Measurements from ENCODE around the gene SLC13A1. TPM values are rescaled to one million over a fixed set of nuclear protein-coding genes. Genes with fewer than 3 reads are reported as not detected.

Gene SLC13A1
- total and polyA plus RNA-seq, 10 of the 15 experiments (the other 5 are each of a cell fraction or from before 2014, with no cell fraction given): 0.10 TPM; not detected in 9

GRCh38 chr7:123201901-123202300 is 2.1 kb upstream of the SLC13A1 start:
- H3K9ac ChIP-seq (ENCODE audit: control insufficient read depth, insufficient read depth, low read length): no peak overlapping the region
- intact Hi-C loops (cut with micrococcal nuclease; ENCODE audit: unreplicated experiment) (no loop called here), in situ Hi-C loops (cut with MboI) (no loop called here)
- no peaks in the 10 kb centered on the region for H3K9me3 ChIP-seq (replicated peaks; ENCODE audit: control insufficient read depth, insufficient read depth, low read length)
- TF ChIP-seq NR2C1 (IDR thresholded peaks at IDR 0.05) (no peak), EZH2 (IDR thresholded peaks at IDR 0.05; ENCODE audit: borderline replicate concordance, control insufficient read depth, low read depth, low read length) (no peak), NFIC (IDR thresholded peaks at IDR 0.05; ENCODE audit: low read depth, low read length) (no peak), ZBTB11 (CRISPR knock-in tag; IDR thresholded peaks at IDR 0.05) (no peak), MEF2A (IDR thresholded peaks at IDR 0.05; ENCODE audit: insufficient read depth, low read depth, low read length) (no peak), NFXL1 (IDR thresholded peaks at IDR 0.05; ENCODE audit: borderline replicate concordance) (no peak), USF2 (IDR thresholded peaks at IDR 0.05; ENCODE audit: borderline replicate concordance, low read depth, low read length) (no peak), HCFC1 (IDR thresholded peaks at IDR 0.05; ENCODE audit: low read length) (no peak), TBL1XR1 (IDR thresholded peaks at IDR 0.05; ENCODE audit: low read depth, low read length) (no peak), NBN (IDR thresholded peaks at IDR 0.05) (no peak), BCL11A (IDR thresholded peaks at IDR 0.05; ENCODE audit: low read depth, low read length) (no peak), HDAC2 (IDR thresholded peaks at IDR 0.05) (no peak), ZNF622 (IDR thresholded peaks at IDR 0.05) (no peak), PKNOX1 (IDR thresholded peaks at IDR 0.05) (no peak)
- H2AFZ ChIP-seq (ENCODE audit: control insufficient read depth, low read depth, low read length): no peak overlapping the region
- RAD21 ChIA-PET (ENCODE audit: unreplicated experiment): no interaction called here
- ATAC-seq (no peak), FAIRE-seq (no peak), DNase-seq (ENCODE audit: low read depth, low spot score) (no peak)
- H3K4me1 ChIP-seq (ENCODE audit: control insufficient read depth, insufficient read depth, low read length): no peaks in the 10 kb centered on the region
- WGBS (ENCODE audit: insufficient coverage, insufficient replicate concordance, low lambda C conversion rate, missing lambda C conversion rate): 18% methylated on average over 3 of the region's 3 CpGs
- no TSS peak for BruUV-seq (replicated peaks)
- CTCF ChIA-PET: no interaction called here
- POLR2A ChIA-PET: no interaction called here
- no peak overlapping the region for H3K4me2 ChIP-seq (ENCODE audit: control insufficient read depth, insufficient read depth)
- no peak overlapping the region for H3K4me3 ChIP-seq
- H4K20me1 ChIP-seq (ENCODE audit: control insufficient read depth, insufficient read depth): no peaks in the 10 kb centered on the region
- no peaks in the 10 kb centered on the region for H3K36me3 ChIP-seq (ENCODE audit: control insufficient read depth in 2 of 2, insufficient read depth in 2 of 2, low read length in 1 of 2)
- no peak overlapping the region for H3K27ac ChIP-seq (ENCODE audit: control insufficient read depth, insufficient read depth)
- SMC1A ChIA-PET (ENCODE audit: uncharacterized antibody, unreplicated experiment): interaction anchor here (0.6 kb wide), 1 partner anchor 36 kb away, joined by 3 read pairs; no protein-coding TSS in a partner anchor
- H3K79me2 ChIP-seq (ENCODE audit: control insufficient read depth, insufficient read depth, low read length): no peaks in the 10 kb centered on the region
- H3K27me3 ChIP-seq (replicated peaks in 1 of 2; ENCODE audit: control insufficient read depth in 2 of 2, insufficient read depth in 2 of 2, low read length in 1 of 2): no peaks in the 10 kb centered on the region

All from GM12878 (cell line).